Suprapubic skin (tissue), 4 donors: ENCODE measurements around the gene STX2. TPM values are rescaled to one million over a fixed set of nuclear protein-coding genes. Genes with fewer than 3 reads are reported as not detected.

Experiments used
- DNase-seq, 2 donors: peaks; one replicate each; pipeline ENCODE4 v3.0.0-alpha.2; 2019; ENCODE audit warnings: low spot score in 2 of 2
- H3K27ac ChIP-seq: fragments of 200-600 bp; sonication (generic); one replicate; pipeline ENCODE4 v1.5.1; 2019
- H3K27me3 ChIP-seq: fragments of 200-600 bp; sonication (generic); one replicate; pipeline ENCODE4 v1.5.1; 2019
- H3K36me3 ChIP-seq: fragments of 200-600 bp; sonication (generic); one replicate; pipeline ENCODE4 v1.5.1; 2019
- H3K4me1 ChIP-seq: fragments of 200-600 bp; sonication (generic); one replicate; pipeline ENCODE4 v1.5.1; 2019
- H3K4me3 ChIP-seq: fragments of 200-600 bp; sonication (generic); one replicate; pipeline ENCODE4 v1.5.1; 2019; ENCODE audit warnings: mild to moderate bottlenecking
- H3K9me3 ChIP-seq: fragments of 200-600 bp; sonication (generic); one replicate; pipeline ENCODE4 v1.5.1; 2019
- CTCF ChIP-seq, 2 donors: fragments of 200-600 bp in 1 of 2; fragments of 450-650 bp in 1 of 2; sonication (generic) in 1 of 2; IDR thresholded peaks; one replicate each; pipeline ENCODE4 v1.5.1; 2016 to 2019; ENCODE audit warnings: antibody characterized with exemption in 2 of 2, mild to moderate bottlenecking in 1 of 2, moderate library complexity in 1 of 2
- EP300 ChIP-seq: sonication (generic); formaldehyde crosslinking; IDR thresholded peaks from one replicate; pipeline ENCODE4 v1.6.1; 2017; ENCODE audit warnings: antibody characterized with exemption
- POLR2A ChIP-seq, 2 donors: fragments of 450-650 bp; IDR thresholded peaks; one replicate each; pipeline ENCODE4 v1.6.1; 2017; ENCODE audit warnings: antibody characterized with exemption in 2 of 2, mild to moderate bottlenecking in 2 of 2, moderate library complexity in 2 of 2
- POLR2AphosphoS5 ChIP-seq, 3 donors: sonication (generic); formaldehyde crosslinking; IDR thresholded peaks; one replicate each; pipeline ENCODE4 v1.6.1; 2017; ENCODE audit warnings: antibody characterized with exemption in 3 of 3
- WGBS: methylation state at CpG from one replicate; pipeline ENCODE4 v1.1.5; 2018; 5-methylcytosine and 5-hydroxymethylcytosine counted together
- total RNA-seq, 4 donors: library from RNA; depleted of rRNA; stranded (reverse); fragments of >200 nt; gene quantifications; one replicate each; pipeline ENCODE4 v1.1.0, GENCODE V29; 2016

The STX2 gene
- total RNA-seq, 4 donors from 2014 or later = 2.9 to 7.2 (median 4.4) TPM

GRCh38 chr12:130742716-130743115, 96.3 kb downstream of the STX2 start:
- H3K9me3 ChIP-seq = no peaks in the 10 kb centered on the region
- peaks cover under 1% of the 10 kb centered on the region for H3K4me1 ChIP-seq
- DNase-seq = no peak
- no peak overlapping the region for H3K4me3 ChIP-seq
- no peak overlapping the region for H3K27ac ChIP-seq
- no peaks in the 10 kb centered on the region for H3K36me3 ChIP-seq
- peaks cover 17% of the 10 kb centered on the region for H3K27me3 ChIP-seq
- 83% methylated on average over 1 of the region's 1 CpG for WGBS
- no peak for TF ChIP-seq EP300

- Histone ChIP-seq H3K36me3 (no peaks in the 10 kb centered on the region), H3K27me3 (peaks cover 19% of the 10 kb centered on the region), H3K9me3 (no peaks in the 10 kb centered on the region), H3K27ac (no peak overlapping the region), H3K4me1 (no peaks in the 10 kb centered on the region), H3K4me3 (no peak overlapping the region)
- 78% methylated on average over 11 of the region's 12 CpGs for WGBS
- TF ChIP-seq POLR2AphosphoS5 (IDR thresholded peaks at IDR 0.05) = no peak
- no peak for TF ChIP-seq POLR2A (IDR thresholded peaks at IDR 0.05)
- TF ChIP-seq CTCF (IDR thresholded peaks at IDR 0.05) = no peak
- no peak for TF ChIP-seq EP300
- DNase-seq = no peak
Measured at GRCh38 chr12:130742112-130742511, 96.9 kb downstream of the STX2 start.

Other genes with a start within 250 kb of the STX2 start
- gene RIMBP2, start 123.0 kb downstream of the STX2 start, total RNA-seq = 10 to 100 TPM in 1 of 4 donors, 1 to 10 TPM in 3; 2.1 to 21.8 (median 3.0) TPM
- 100 to 1,000 TPM; 105 to 296 (median 232) TPM for gene RAN, start 32.8 kb upstream of the STX2 start, total RNA-seq
- 10 to 100 TPM in 2 of 4 donors, 1 to 10 TPM in 2; 4.2 to 12.4 (median 10.4) TPM for gene ADGRD1, start 114.7 kb upstream of the STX2 start, total RNA-seq